Ammon's horn (tissue), 1 donor: Measurements from ENCODE around the gene WDR13.
"Not testable (repeated sequence)": the region's sequence is repeated elsewhere in the genome, so short reads cannot be mapped to it uniquely, and the experiment has no call there.

Experiments
- DNase-seq: peaks from one replicate; pipeline ENCODE4 v3.0.0-alpha.2; 2016; ENCODE audit warnings: low spot score

WDR13 gene

GRCh38 chrX:48597353-48598264 is at the start of gene WDR13:
Gene WDR13, plus strand, starts transcription at chrX:48597492. Its CDS starts 505 bp downstream, at chrX:48597997.
- DNase-seq: peak; percentile 91

GRCh38 chrX:48548871-48549270 is 48.4 kb upstream of the WDR13 start:
- DNase-seq: no peak

- DNase-seq: not testable (repeated sequence)
Observed at GRCh38 chrX:48555731-48556325, 41.5 kb upstream of the WDR13 start.

GRCh38 chrX:48558271-48558670 is 39.0 kb upstream of the WDR13 start:
- no peak for DNase-seq

- no peak for DNase-seq
Observed at GRCh38 chrX:48559636-48560035, 37.7 kb upstream of the WDR13 start.

GRCh38 chrX:48560056-48560455 is 37.2 kb upstream of the WDR13 start:
- no peak for DNase-seq

- no peak for DNase-seq
Observed at GRCh38 chrX:48560681-48561080, 36.6 kb upstream of the WDR13 start.

GRCh38 chrX:48569958-48570357 is 27.3 kb upstream of the WDR13 start:
- DNase-seq: no peak

- peak; percentile 13 for DNase-seq
Observed at GRCh38 chrX:48573690-48574269, 23.5 kb upstream of the WDR13 start.

GRCh38 chrX:48574270-48575266 is 22.7 kb upstream of the WDR13 start, which contains the start of gene RBM3:
Gene RBM3, plus strand, starts transcription at chrX:48574484. Its CDS starts 697 bp downstream, at chrX:48575181.
- peak; percentile 95 for DNase-seq

- DNase-seq: no peak
Observed at GRCh38 chrX:48575642-48576041, 21.6 kb upstream of the WDR13 start.

- no peak for DNase-seq
Observed at GRCh38 chrX:48576108-48576507, 21.2 kb upstream of the WDR13 start.

- DNase-seq: no peak
Observed at GRCh38 chrX:48578661-48579128, 18.6 kb upstream of the WDR13 start.

- DNase-seq: no peak
Observed at GRCh38 chrX:48579259-48579658, 18.0 kb upstream of the WDR13 start.

GRCh38 chrX:48580662-48581061 is 16.6 kb upstream of the WDR13 start:
- no peak for DNase-seq

- no peak for DNase-seq
Observed at GRCh38 chrX:48584698-48585097, 12.6 kb upstream of the WDR13 start.

- no peak for DNase-seq
Observed at GRCh38 chrX:48589482-48590162, 7.7 kb upstream of the WDR13 start.

- no peak for DNase-seq
Observed at GRCh38 chrX:48590203-48591103, 6.8 kb upstream of the WDR13 start.

- no peak for DNase-seq
Observed at GRCh38 chrX:48591255-48591791, 6.0 kb upstream of the WDR13 start.

GRCh38 chrX:48592971-48593370 is 4.3 kb upstream of the WDR13 start:
- DNase-seq: no peak
